AG04449 (cell line): Measurements from ENCODE around the gene RAD51B.

Experiments
- CTCF ChIA-PET: fragments of 350-600 bp; formaldehyde crosslinking; extraction: SDS; loops from one replicate; lab custom pipeline; 2021; ENCODE audit warnings: antibody characterized with exemption; lab: Yijun Ruan, JAX
- POLR2A ChIA-PET: fragments of 400-600, 350-600 bp; formaldehyde crosslinking; extraction: SDS; loops from one replicate; lab custom pipeline; 2020; ENCODE audit warnings: antibody characterized with exemption, inconsistent platforms; lab: Yijun Ruan, JAX
- DNase-seq: peaks from one replicate; pipeline ENCODE4 v3.0.0-alpha.2; 2010; ENCODE audit warnings: low read depth, low spot score
- H3K4me3 ChIP-seq: 2 replicates; pipeline ENCODE4 v1.5.1; 2011; ENCODE audit warnings: low read depth, mild to moderate bottlenecking, control low read depth, low read length
- CTCF ChIP-seq: IDR thresholded peaks from one replicate; pipeline ENCODE4 v1.5.1; 2011; ENCODE audit warnings: mild to moderate bottlenecking, moderate library complexity, low read length, control low read depth, inconsistent platforms; ENCODE audit not compliant: insufficient read depth; ENCODE audit errors: missing control alignments

RAD51B gene

GRCh38 chr14:68246074-68246785, 426.7 kb downstream of the RAD51B start:
- CTCF ChIA-PET = interaction anchor here (1.0 to 11.2 kb wide), 13 partner anchors 8 to 598 kb away, joined by 3 to 184 read pairs (median 8); no protein-coding TSS in a partner anchor
- TF ChIP-seq CTCF = no peak
- H3K4me3 ChIP-seq = no peak overlapping the region
- POLR2A ChIA-PET = interaction anchor here (1.0 kb wide), 1 partner anchor 542 kb away, joined by 4 read pairs; no protein-coding TSS in a partner anchor
- no peak for DNase-seq

- ChIA-PET POLR2A (interaction anchor here (1.0 kb wide), 1 partner anchor 542 kb away, joined by 4 read pairs; no protein-coding TSS in a partner anchor), CTCF (interaction anchor here (1.0 to 11.2 kb wide), 13 partner anchors 9 to 597 kb away, joined by 3 to 184 read pairs (median 8); no protein-coding TSS in a partner anchor)
- DNase-seq = no peak
- no peak for TF ChIP-seq CTCF
- no peak overlapping the region for H3K4me3 ChIP-seq
Observed at GRCh38 chr14:68246786-68247105, 427.2 kb downstream of the RAD51B start.

GRCh38 chr14:68247274-68247673, 427.7 kb downstream of the RAD51B start:
- TF ChIP-seq CTCF = no peak
- H3K4me3 ChIP-seq = no peak overlapping the region
- DNase-seq = no peak
- CTCF ChIA-PET = interaction anchor here (0.6 to 11.2 kb wide), 17 partner anchors 9 to 597 kb away, joined by 3 to 184 read pairs (median 8); no protein-coding TSS in a partner anchor
- POLR2A ChIA-PET = interaction anchor here (3.8 kb wide), 1 partner anchor 546 kb away, joined by 18 read pairs; the partner anchor contains the start of gene ZFP36L1

- no peak for TF ChIP-seq CTCF
- no peak for DNase-seq
- POLR2A ChIA-PET = interaction anchor here (3.8 kb wide), 1 partner anchor 545 kb away, joined by 18 read pairs; the partner anchor contains the start of gene ZFP36L1
- CTCF ChIA-PET = interaction anchor here (0.6 to 11.2 kb wide), 18 partner anchors 10 to 596 kb away, joined by 3 to 184 read pairs (median 8); no protein-coding TSS in a partner anchor
- no peak overlapping the region for H3K4me3 ChIP-seq
Observed at GRCh38 chr14:68247676-68248268, 428.2 kb downstream of the RAD51B start.

GRCh38 chr14:68248481-68249255, 429.1 kb downstream of the RAD51B start:
- POLR2A ChIA-PET = interaction anchor here (0.6 to 3.8 kb wide), 4 partner anchors 299 to 547 kb away, joined by 3 to 18 read pairs (median 3); partner anchors contain the start of gene ZFP36L1

More at GRCh38 chr14:68248481-68249255, 429.1 kb downstream of the RAD51B start:
- peak; percentile 21 for TF ChIP-seq CTCF
- CTCF ChIA-PET = interaction anchor here (0.7 to 11.2 kb wide), 39 partner anchors 9 to 595 kb away, joined by 3 to 184 read pairs (median 4); partner anchors contain the start of gene ZFP36L1
- no peak overlapping the region for H3K4me3 ChIP-seq
- no peak for DNase-seq
